22Rv1 (cell line): ENCODE measurements around the gene TMEM151B.

Experiments used
- H3K27ac ChIP-seq: fragments of 450-650 bp; 2 replicates; pipeline ENCODE4 v1.5.1; 2017
- CTCF ChIP-seq: fragments of 450-650 bp; IDR thresholded peaks from 2 replicates; pipeline ENCODE4 v1.5.1; 2017; ENCODE audit warnings: mild to moderate bottlenecking
- ZFX ChIP-seq: fragments of 450-650 bp; IDR thresholded peaks from 2 replicates; pipeline ENCODE4 v1.6.1; 2017; ENCODE audit warnings: antibody characterized with exemption, borderline replicate concordance

TMEM151B gene

GRCh38 chr6:44298055-44298803, 28.0 kb downstream of the TMEM151B start:
- no peak for TF ChIP-seq CTCF
- TF ChIP-seq ZFX: no peak
- H3K27ac ChIP-seq: no peak overlapping the region

- H3K27ac ChIP-seq: no peak overlapping the region
- TF ChIP-seq CTCF (no peak), ZFX (no peak)
Observed at GRCh38 chr6:44298864-44299263, 28.6 kb downstream of the TMEM151B start.

- no peak for TF ChIP-seq ZFX
- no peak for TF ChIP-seq CTCF
- H3K27ac ChIP-seq: no peak overlapping the region
Observed at GRCh38 chr6:44300292-44300823, 30.1 kb downstream of the TMEM151B start.

- H3K27ac ChIP-seq: no peak overlapping the region
Observed at GRCh38 chr6:44301106-44301505, 30.9 kb downstream of the TMEM151B start.

GRCh38 chr6:44301782-44302564, 31.7 kb downstream of the TMEM151B start:
- H3K27ac ChIP-seq: no peak overlapping the region
- TF ChIP-seq ZFX (no peak), CTCF (no peak)

More at GRCh38 chr6:44301106-44301505, 30.9 kb downstream of the TMEM151B start:
- TF ChIP-seq ZFX (no peak), CTCF (no peak)

GRCh38 chr6:44302856-44303255, 32.6 kb downstream of the TMEM151B start:
- H3K27ac ChIP-seq: no peak overlapping the region
- TF ChIP-seq ZFX: no peak
- TF ChIP-seq CTCF: no peak

GRCh38 chr6:44303842-44304241, 33.6 kb downstream of the TMEM151B start:
- no peak overlapping the region for H3K27ac ChIP-seq
- TF ChIP-seq CTCF (no peak), ZFX (no peak)
